HepG2 (cell line): ENCODE data around the gene TIMM13. TPM values are rescaled to one million over a fixed set of nuclear protein-coding genes. Genes with fewer than 3 reads are reported as not detected.
A peak's percentile ranks its signal among the peaks of the same experiment; 100 is the strongest.

ENCODE experiments used
- ATAC-seq: fragments of 200-7000 bp; cut with Tn5 transposase; 3 replicates; pipeline ENCODE4 v1.9.1; 2020; ENCODE audit warnings: mild to moderate bottlenecking, moderate library complexity
- BruUV-seq: library from RNA; stranded (reverse); fragments of 400-500 nt; replicated peaks from 2 replicates; lab custom pipeline; 2021; lab: Mats Ljungman, UMichigan
- CTCF ChIA-PET: fragments of 300-600 bp; formaldehyde crosslinking; extraction: SDS; loops from one replicate; lab custom pipeline; 2021; ENCODE audit warnings: low total read pairs, inconsistent platforms, low intra/inter-chr PET ratio; lab: Yijun Ruan, JAX
- POLR2A ChIA-PET: fragments of 350-600 bp; sonication (Branson Sonifier 250); formaldehyde crosslinking; loops from one replicate; lab custom pipeline; 2020; ENCODE audit warnings: antibody characterized with exemption, inconsistent platforms; lab: Yijun Ruan, JAX
- DNase-seq: peaks from one replicate; pipeline ENCODE4 v3.0.0-alpha.2; 2015; ENCODE audit warnings: low spot score
- FAIRE-seq: peaks from 3 replicates; lab custom pipeline; 2011; peaks lifted over from hg19 to GRCh38; lab: Jason Lieb, UNC
- H2AFZ ChIP-seq: one replicate; pipeline ENCODE4 v1.6.1; 2011; ENCODE audit warnings: low read length, inconsistent platforms
- H3K27ac ChIP-seq: fragments of 300-600 bp; 3 replicates; pipeline ENCODE4 v1.8.0; 2011; ENCODE audit warnings: mixed run types, mild to moderate bottlenecking, mixed read lengths, low read length, inconsistent platforms; ENCODE audit not compliant: insufficient read depth; ENCODE audit errors: extremely low read length
- H3K27me3 ChIP-seq, 2 experiments: fragments of 200-600 bp in 1 of 2; 2 replicates in 1 of 2; 3 replicates in 1 of 2; pipeline versions ENCODE4 v1.6.0 to v1.8.0; 2011; ENCODE audit warnings: low read length in 2 of 2, mild to moderate bottlenecking in 2 of 2, moderate library complexity in 2 of 2, inconsistent platforms in 1 of 2; ENCODE audit not compliant: insufficient read depth in 2 of 2, control insufficient read depth in 1 of 2
- H3K36me3 ChIP-seq, 2 experiments: fragments of 200-600 bp in 1 of 2; replicated peaks in 1 of 2; 2 replicates in 1 of 2; 3 replicates in 1 of 2; pipeline versions ENCODE4 v1.5.1 to v1.8.0; 2011; ENCODE audit warnings: low read length in 2 of 2, inconsistent platforms in 1 of 2; ENCODE audit not compliant: insufficient read depth in 2 of 2, control insufficient read depth in 1 of 2
- H3K4me1 ChIP-seq: 2 replicates; pipeline ENCODE4 v1.5.1; 2012; ENCODE audit warnings: low read length, inconsistent platforms; ENCODE audit not compliant: insufficient read depth
- H3K4me2 ChIP-seq: 2 replicates; pipeline ENCODE4 v1.6.0; 2011; ENCODE audit warnings: low read depth, low read length, inconsistent platforms
- H3K4me3 ChIP-seq, 3 experiments: fragments of 200-600 bp in 1 of 3; sonication (generic), shearing (Covaris generic) in 1 of 3; replicated peaks in 1 of 3; 2 replicates each; pipeline ENCODE4 v1.5.1; 2011 to 2016; ENCODE audit warnings: low read length in 3 of 3, inconsistent platforms in 2 of 3, low read depth in 2 of 3, mild to moderate bottlenecking in 2 of 3, control low read depth in 1 of 3, mixed read lengths in 1 of 3; ENCODE audit not compliant: insufficient read depth in 1 of 3
- H3K79me2 ChIP-seq: one replicate; pipeline ENCODE4 v1.6.1; 2011; ENCODE audit warnings: low read length, inconsistent platforms; ENCODE audit not compliant: insufficient read depth
- H3K9ac ChIP-seq: 2 replicates; pipeline ENCODE4 v1.6.0; 2011; ENCODE audit warnings: mild to moderate bottlenecking, low read depth, low read length, inconsistent platforms; ENCODE audit not compliant: insufficient read depth
- H3K9me3 ChIP-seq: 2 replicates; pipeline ENCODE4 v1.5.1; 2012; ENCODE audit warnings: mild to moderate bottlenecking, low read length
- H4K20me1 ChIP-seq: 2 replicates; pipeline ENCODE4 v1.6.0; 2011; ENCODE audit warnings: inconsistent platforms, mild to moderate bottlenecking, low read length, moderate library complexity; ENCODE audit not compliant: insufficient read depth
- ARNTL ChIP-seq: sonication (generic); formaldehyde crosslinking; IDR thresholded peaks from 2 replicates; pipeline ENCODE4 v1.4.0; 2020; ENCODE audit warnings: mild to moderate bottlenecking, missing genetic modification reagents
- ATF2 ChIP-seq: sonication (generic); formaldehyde crosslinking; IDR thresholded peaks from 2 replicates; pipeline ENCODE4 v1.4.0; 2020; ENCODE audit warnings: missing genetic modification reagents
- GATAD2A ChIP-seq: IDR thresholded peaks from 2 replicates; pipeline ENCODE4 v1.6.1; 2016
- SALL1 ChIP-seq: sonication (generic); formaldehyde crosslinking; IDR thresholded peaks from 2 replicates; pipeline ENCODE4 v1.8.0; 2022; ENCODE audit warnings: mild to moderate bottlenecking, missing genetic modification reagents
- SMARCC2 ChIP-seq: fragments of 450-650 bp; IDR thresholded peaks from 2 replicates; pipeline ENCODE4 v1.6.1; 2017; ENCODE audit warnings: antibody characterized with exemption, mild to moderate bottlenecking
- SOX6 ChIP-seq, 2 experiments: fragments of 450-650 bp in 1 of 2; sonication (generic) in 1 of 2; formaldehyde crosslinking in 1 of 2; IDR thresholded peaks; 2 replicates each; pipeline versions ENCODE4 v1.4.0 to v1.6.1; 2017 to 2020; ENCODE audit warnings: antibody characterized with exemption in 1 of 2, mild to moderate bottlenecking in 1 of 2, missing genetic modification reagents in 1 of 2
- YEATS2 ChIP-seq: sonication (generic); formaldehyde crosslinking; IDR thresholded peaks from 2 replicates; pipeline ENCODE4 v1.4.0; 2020; ENCODE audit warnings: missing genetic modification reagents, borderline replicate concordance
- ZNF101 ChIP-seq: sonication (generic); formaldehyde crosslinking; IDR thresholded peaks from 2 replicates; pipeline ENCODE4 v1.4.0; 2020; ENCODE audit warnings: mild to moderate bottlenecking, low read depth, missing genetic modification reagents, borderline replicate concordance
- ZNF121 ChIP-seq: sonication (generic); formaldehyde crosslinking; IDR thresholded peaks from 2 replicates; pipeline ENCODE4 v1.5.0; 2020; ENCODE audit warnings: mild to moderate bottlenecking, missing genetic modification reagents
- ZNF710 ChIP-seq: sonication (generic); formaldehyde crosslinking; IDR thresholded peaks from 2 replicates; pipeline ENCODE4 v1.5.0; 2020; ENCODE audit warnings: mild to moderate bottlenecking, missing genetic modification reagents, borderline replicate concordance
- ZNF770 ChIP-seq: sonication (generic); formaldehyde crosslinking; IDR thresholded peaks from 2 replicates; pipeline ENCODE4 v1.5.0; 2020; ENCODE audit warnings: mild to moderate bottlenecking, missing genetic modification reagents
- ZNF788 ChIP-seq: sonication (generic); formaldehyde crosslinking; IDR thresholded peaks from 2 replicates; pipeline ENCODE4 v1.5.0; 2020; ENCODE audit warnings: mild to moderate bottlenecking, missing genetic modification reagents, borderline replicate concordance
- ZSCAN12 ChIP-seq: sonication (generic); formaldehyde crosslinking; IDR thresholded peaks from 2 replicates; pipeline ENCODE4 v1.9.0; 2021; ENCODE audit warnings: mild to moderate bottlenecking, missing genetic modification reagents
- WGBS: methylation state at CpG from one replicate; pipeline ENCODE4 v1.1.6; 2017; ENCODE audit warnings: low lambda C conversion rate; 5-methylcytosine and 5-hydroxymethylcytosine counted together
- in situ Hi-C: cut with HindIII; loops from 2 replicates; pipeline ENCODE4 v1.10.0; 2017; ENCODE audit warnings: low pct_unique_long_range_greater_than_20kb; ENCODE audit not compliant: extremely low pct_ligation_motif_present
- intact Hi-C: fragments of 100-400 bp; cut with micrococcal nuclease; formaldehyde crosslinking; loops from one replicate; pipeline ENCODE4 v1.10.0; 2022; ENCODE audit not compliant: unreplicated experiment
- polyA plus RNA-seq, 8 experiments: library from polyadenylated mRNA; depleted of rRNA in 3 of 8; stranded (reverse) in 7 of 8; unstranded in 1 of 8; fragments of >200 nt; fragmentation: Illumina TruSeq in 4 of 8; extraction: Trizol in 4 of 8; gene quantifications; 2 replicates each; pipeline versions ENCODE4 v1.2.1 to v1.2.3, GENCODE V29; 2011 to 2016; ENCODE audit warnings: low read depth in 4 of 8, missing spikeins in 1 of 8, mixed read lengths in 1 of 8; ENCODE audit not compliant: insufficient read depth in 1 of 8
- total RNA-seq, 5 experiments: library from RNA; depleted of rRNA; stranded (reverse); fragments of >200 nt; fragmentation: Illumina TruSeq; extraction: Trizol; gene quantifications; 2 replicates each; pipeline ENCODE4 v1.2.3, GENCODE V29; 2016; ENCODE audit warnings: low read depth in 1 of 5
- TF ChIP-seq, protein P1 (sequence below): sonication (generic); formaldehyde crosslinking; IDR thresholded peaks from 2 replicates; pipeline ENCODE4 v1.5.1; 2020; ENCODE audit warnings: mild to moderate bottlenecking, missing genetic modification reagents

The TIMM13 gene
- total and polyA plus RNA-seq, 2 of the 13 experiments (the other 11 are each of a cell fraction or from before 2014, with no cell fraction given) = 48.4 to 108 TPM

GRCh38 chr19:2457394-2458037, 30.1 kb upstream of the TIMM13 start:
- FAIRE-seq = no peak
- Histone ChIP-seq H3K79me2 (peaks cover 37% of the 10 kb centered on the region), H4K20me1 (0 out of 2 replicates have a peak, but pooled peaks cover 9% of the 10 kb centered on the region), H3K27ac (peak overlapping the region; percentile 86), H3K27me3 (no peaks in the 10 kb centered on the region), H3K36me3 (0 out of 5 replicates have a peak, but pooled peaks cover 0 to 3% of the 10 kb centered on the region in 2 experiments), H2AFZ (no peak overlapping the region), H3K9me3 (no peaks in the 10 kb centered on the region), H3K9ac (peak overlapping the region; percentile 73), H3K4me3 (peak overlapping the region; percentile 50 to 95 (median 52); a peak in 5 of 6 replicates), H3K4me2 (peak overlapping the region; percentile 97), H3K4me1 (peaks cover 58% of the 10 kb centered on the region)
- CTCF ChIA-PET = no interaction called here
- no TSS peak for BruUV-seq
- no peak for ATAC-seq
- intact Hi-C loops (no loop called here), in situ Hi-C loops (no loop called here)
- WGBS = 14% methylated on average over 8 of the region's 8 CpGs
- POLR2A ChIA-PET = interaction anchor here (0.9 to 3.5 kb wide), 13 partner anchors 19 to 384 kb away, joined by 3 to 49 read pairs (median 4); partner anchors contain the start of genes GADD45B, TIMM13 and ZNF555
- no peak for DNase-seq
- TF ChIP-seq ZNF101 = no peak
- TF ChIP-seq SMARCC2 = no peak
- TF ChIP-seq, protein P1, sequence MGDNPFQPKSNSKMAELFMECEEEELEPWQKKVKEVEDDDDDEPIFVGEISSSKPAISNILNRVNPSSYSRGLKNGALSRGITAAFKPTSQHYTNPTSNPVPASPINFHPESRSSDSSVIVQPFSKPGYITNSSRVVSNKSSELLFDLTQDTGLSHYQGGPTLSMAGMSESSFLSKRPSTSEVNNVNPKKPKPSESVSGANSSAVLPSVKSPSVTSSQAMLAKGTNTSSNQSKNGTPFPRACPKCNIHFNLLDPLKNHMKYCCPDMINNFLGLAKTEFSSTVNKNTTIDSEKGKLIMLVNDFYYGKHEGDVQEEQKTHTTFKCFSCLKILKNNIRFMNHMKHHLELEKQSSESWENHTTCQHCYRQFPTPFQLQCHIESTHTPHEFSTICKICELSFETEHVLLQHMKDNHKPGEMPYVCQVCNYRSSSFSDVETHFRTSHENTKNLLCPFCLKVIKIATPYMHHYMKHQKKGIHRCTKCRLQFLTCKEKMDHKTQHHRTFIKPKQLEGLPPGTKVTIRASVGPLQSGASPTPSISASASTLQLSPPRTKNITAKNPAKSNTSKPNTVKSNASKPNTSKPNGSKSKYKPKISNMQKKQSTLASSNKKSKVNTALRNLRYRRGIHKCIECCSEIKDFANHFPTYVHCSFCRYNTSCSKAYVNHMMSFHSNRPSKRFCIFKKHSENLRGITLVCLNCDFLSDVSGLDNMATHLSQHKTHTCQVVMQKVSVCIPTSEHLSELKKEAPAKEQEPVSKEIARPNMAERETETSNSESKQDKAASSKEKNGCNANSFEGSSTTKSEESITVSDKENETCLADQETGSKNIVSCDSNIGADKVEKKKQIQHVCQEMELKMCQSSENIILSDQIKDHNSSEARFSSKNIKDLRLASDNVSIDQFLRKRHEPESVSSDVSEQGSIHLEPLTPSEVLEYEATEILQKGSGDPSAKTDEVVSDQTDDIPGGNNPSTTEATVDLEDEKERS (CRISPR knock-in tag) = no peak
- peak; percentile 40; the same call in 1 of the 2 replicates for TF ChIP-seq GATAD2A (CRISPR knock-in tag)
- TF ChIP-seq ZNF770 (CRISPR knock-in tag) = peak; percentile 56; the same call in 1 of the 2 replicates
- TF ChIP-seq SOX6 (IDR thresholded peaks at IDR 0.05) = no peak
- 0 out of 2 replicates have a peak, but pooled peaks have one; percentile 5 for TF ChIP-seq SOX6 (CRISPR knock-in tag; IDR thresholded peaks at IDR 0.05)
- no peak for TF ChIP-seq ARNTL
- TF ChIP-seq ZNF710 (CRISPR knock-in tag) = 0 out of 2 replicates have a peak, but pooled peaks have one; percentile 0
- no peak for TF ChIP-seq YEATS2 (CRISPR knock-in tag)
- no peak for TF ChIP-seq ZSCAN12 (CRISPR knock-in tag)
- TF ChIP-seq ZNF788 (CRISPR knock-in tag) = 0 out of 2 replicates have a peak, but pooled peaks have one; percentile 6
- 0 out of 2 replicates have a peak, but pooled peaks have one; percentile 5 for TF ChIP-seq ATF2 (CRISPR knock-in tag)
- no peak for TF ChIP-seq SALL1 (CRISPR knock-in tag)
- peak; percentile 91 for TF ChIP-seq ZNF121 (CRISPR knock-in tag)
